Neuronal stem cell (in vitro differentiated cells): Measurements from ENCODE around the gene IQCE.
"Not testable (repeated sequence)": the region's sequence is repeated elsewhere in the genome, so short reads cannot be mapped to it uniquely, and the experiment has no call there.

ENCODE experiments used
- DNase-seq: peaks from one replicate; pipeline ENCODE4 v3.0.0-alpha.2; 2013; ENCODE audit warnings: low spot score
- H2AFZ ChIP-seq: one replicate; pipeline ENCODE4 v1.6.1; 2013; ENCODE audit warnings: mild to moderate bottlenecking, low read length, inconsistent platforms
- H2AK5ac ChIP-seq: 2 replicates; pipeline ENCODE4 v1.6.1; 2013; ENCODE audit warnings: low read depth, mild to moderate bottlenecking, inconsistent platforms, low read length, moderate library complexity, mixed read lengths
- H2BK120ac ChIP-seq: 2 replicates; pipeline ENCODE4 v1.6.1; 2013; ENCODE audit warnings: low read depth, mild to moderate bottlenecking, inconsistent platforms, low read length, moderate library complexity, mixed read lengths
- H2BK12ac ChIP-seq: one replicate; pipeline ENCODE4 v1.6.1; 2013; ENCODE audit warnings: low read length, inconsistent platforms
- H2BK15ac ChIP-seq: 2 replicates; pipeline ENCODE4 v1.6.1; 2013; ENCODE audit warnings: mild to moderate bottlenecking, low read length, inconsistent platforms, mixed read lengths
- H2BK5ac ChIP-seq: one replicate; pipeline ENCODE4 v1.6.1; 2013; ENCODE audit warnings: inconsistent platforms, mild to moderate bottlenecking, low read length, moderate library complexity
- H3K14ac ChIP-seq: one replicate; pipeline ENCODE4 v1.6.1; 2013; ENCODE audit warnings: low read length, inconsistent platforms
- H3K18ac ChIP-seq: 2 replicates; pipeline ENCODE4 v1.6.1; 2013; ENCODE audit warnings: low read length, inconsistent platforms
- H3K23ac ChIP-seq: 2 replicates; pipeline ENCODE4 v1.6.1; 2013; ENCODE audit warnings: low read depth, mild to moderate bottlenecking, mixed read lengths, low read length, inconsistent platforms; ENCODE audit not compliant: poor library complexity
- H3K27ac ChIP-seq: replicated peaks from 3 replicates; pipeline ENCODE4 v1.5.1; 2013; ENCODE audit warnings: low read length, inconsistent platforms
- H3K27me3 ChIP-seq, 3 experiments: 2 replicates each; pipeline ENCODE4 v1.6.1; 2013; ENCODE audit warnings: low read length in 3 of 3, mild to moderate bottlenecking in 2 of 3, inconsistent platforms in 1 of 3, low read depth in 1 of 3, mixed read lengths in 1 of 3, moderate library complexity in 1 of 3; ENCODE audit not compliant: control insufficient read depth in 3 of 3, insufficient read depth in 3 of 3
- H3K36me3 ChIP-seq, 2 donors: replicated peaks in 1 of 2; 2 replicates each; pipeline ENCODE4 v1.6.1; 2013; ENCODE audit warnings: low read length in 2 of 2; ENCODE audit not compliant: control insufficient read depth in 2 of 2, insufficient read depth in 2 of 2
- H3K4ac ChIP-seq: 2 replicates; pipeline ENCODE4 v1.6.1; 2013; ENCODE audit warnings: inconsistent platforms, mild to moderate bottlenecking, low read length, moderate library complexity
- H3K4me1 ChIP-seq, 2 donors: 1 replicate in 1 of 2; 2 replicates in 1 of 2; pipeline ENCODE4 v1.6.1; 2013; ENCODE audit warnings: low read length in 2 of 2, low read depth in 1 of 2; ENCODE audit not compliant: control insufficient read depth in 2 of 2, insufficient read depth in 1 of 2
- H3K4me2 ChIP-seq: one replicate; pipeline ENCODE4 v1.6.1; 2013; ENCODE audit warnings: mild to moderate bottlenecking, low read length, inconsistent platforms; ENCODE audit not compliant: insufficient read depth, poor library complexity, severe bottlenecking
- H3K4me3 ChIP-seq, 2 donors: 2 replicates each; pipeline ENCODE4 v1.5.1; 2013; ENCODE audit warnings: low read length in 2 of 2, mild to moderate bottlenecking in 2 of 2, inconsistent platforms in 1 of 2, moderate library complexity in 1 of 2
- H3K79me1 ChIP-seq: one replicate; pipeline ENCODE4 v1.6.1; 2013; ENCODE audit warnings: low read depth, mild to moderate bottlenecking, inconsistent platforms, low read length, moderate library complexity
- H3K9ac ChIP-seq: one replicate; pipeline ENCODE4 v1.6.1; 2013; ENCODE audit warnings: mild to moderate bottlenecking, low read depth, low read length, inconsistent platforms; ENCODE audit not compliant: poor library complexity
- H3K9me3 ChIP-seq, 2 donors: replicated peaks in 1 of 2; 2 replicates each; pipeline versions ENCODE3 to v1.6.1; 2013; ENCODE audit warnings: low read length in 2 of 2, mild to moderate bottlenecking in 2 of 2, inconsistent platforms in 1 of 2, low read depth in 1 of 2, mixed read lengths in 1 of 2, moderate library complexity in 1 of 2; ENCODE audit not compliant: control insufficient read depth in 2 of 2, insufficient read depth in 1 of 2
- H4K8ac ChIP-seq: one replicate; pipeline ENCODE4 v1.6.1; 2013; ENCODE audit warnings: low read depth, mild to moderate bottlenecking, inconsistent platforms, low read length, moderate library complexity
- H4K91ac ChIP-seq: one replicate; pipeline ENCODE4 v1.6.1; 2013; ENCODE audit warnings: low read length, low read depth, mild to moderate bottlenecking, inconsistent platforms; ENCODE audit not compliant: poor library complexity
- WGBS, 2 donors: extraction: QIAGEN DNeasy Blood & Tissue Kit; methylation state at CpG; one replicate each; pipeline ENCODE4 v1.1.7; 2013; ENCODE audit warnings: missing lambda C conversion rate in 2 of 2, mixed read lengths in 1 of 2; ENCODE audit not compliant: insufficient read length in 2 of 2, insufficient replicate concordance in 1 of 2; ENCODE audit errors: extremely low coverage in 2 of 2; 5-methylcytosine and 5-hydroxymethylcytosine counted together

Gene IQCE

DNA sequence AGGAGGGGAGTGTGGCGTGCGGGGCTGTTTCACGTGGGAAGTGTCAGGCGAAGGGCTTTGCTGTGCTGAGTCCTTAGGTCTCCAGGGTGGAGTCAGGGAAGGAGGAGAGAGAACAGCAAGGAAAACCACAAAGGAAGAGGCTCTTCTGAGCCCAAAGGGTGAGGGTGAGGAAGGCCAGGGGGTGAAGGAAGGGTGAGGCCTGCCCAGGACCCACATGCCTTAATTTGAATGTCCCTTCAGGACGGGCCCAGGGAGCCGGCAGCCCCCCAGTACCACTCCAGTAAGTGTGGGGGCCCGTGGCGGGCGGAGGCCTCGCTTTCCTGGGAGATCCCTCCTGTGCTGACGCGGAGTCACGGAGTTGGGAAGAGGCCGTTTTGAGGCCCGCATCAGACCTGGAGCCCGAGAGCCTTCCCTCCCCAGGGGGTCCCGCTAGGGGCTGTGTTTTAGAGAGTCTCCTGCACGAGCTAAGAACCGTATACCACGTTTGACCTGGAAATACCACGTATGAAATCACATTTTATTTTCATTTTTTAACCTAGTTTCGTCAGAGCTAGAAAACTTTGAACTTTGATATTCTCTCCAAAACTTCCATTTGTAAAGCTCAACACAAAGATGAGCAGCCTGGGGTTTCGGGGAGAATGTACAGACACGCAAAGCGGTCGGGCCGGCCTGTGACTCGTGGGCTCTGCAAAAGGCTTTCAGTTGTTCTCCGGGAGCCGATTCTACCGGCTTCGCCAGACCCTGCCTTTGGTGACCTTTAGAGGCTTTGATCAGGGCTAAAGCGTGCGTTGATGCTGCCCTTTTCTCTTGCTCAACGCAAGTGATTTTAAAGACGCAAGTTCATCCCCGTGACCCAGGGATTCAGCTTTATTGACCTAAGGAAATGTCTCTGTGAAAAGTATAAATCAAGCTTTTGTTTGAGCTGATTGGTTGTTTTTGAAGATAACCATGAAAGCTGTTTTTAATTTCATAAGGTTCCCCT, 49.4 kb downstream of the IQCE start:
- Histone ChIP-seq H3K36me3 (no peaks in the 10 kb centered on the region), H3K79me1 (peaks cover 1% of the 10 kb centered on the region), H2BK15ac (no peak overlapping the region), H2BK120ac (no peak overlapping the region), H4K8ac (no peak overlapping the region), H3K18ac (no peak overlapping the region), H3K4me1 (peaks cover 14 to 21% of the 10 kb centered on the region in 2 donors), H3K27me3 (no peaks in the 10 kb centered on the region), H3K9ac (no peak overlapping the region), H3K4me2 (no peak overlapping the region), H3K4ac (no peak overlapping the region), H3K23ac (no peak overlapping the region), H2AFZ (peak overlapping the region; percentile 36), H2BK5ac (no peak overlapping the region), H3K4me3 (no peak overlapping the region), H3K9me3 (no peaks in the 10 kb centered on the region), H2AK5ac (no peak overlapping the region), H3K27ac (no peak overlapping the region), H2BK12ac (no peak overlapping the region), H3K14ac (no peak overlapping the region), H4K91ac (no peak overlapping the region)
- no peak for DNase-seq
- no CpG with 5 or more reads among the region's 37 CpGs for WGBS, 2 donors

DNA sequence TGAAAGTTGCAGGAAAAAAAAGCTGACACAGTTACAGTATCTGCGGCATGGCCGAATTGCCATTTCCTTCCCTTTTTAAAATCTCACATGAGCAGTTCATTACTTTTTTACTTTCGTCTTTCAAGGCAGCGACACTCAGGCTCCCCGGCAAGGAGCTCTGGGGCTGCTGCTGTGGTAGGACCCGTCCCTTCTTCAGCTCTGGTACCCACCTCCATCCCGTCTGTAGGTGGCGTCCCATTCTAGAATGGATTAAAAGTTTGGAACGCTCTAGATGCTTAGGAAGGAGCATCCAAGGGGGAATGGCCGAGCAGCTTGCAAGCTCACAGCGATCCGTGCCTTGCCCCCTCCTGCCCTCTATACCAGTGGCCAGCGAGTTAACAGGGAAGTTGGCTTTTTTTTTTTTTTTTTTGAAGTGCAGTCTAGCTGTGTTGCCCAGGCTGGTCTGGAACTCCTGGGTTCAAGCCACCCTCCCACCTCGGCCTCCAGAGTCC, 50.2 kb downstream of the IQCE start:
- no peaks in the 10 kb centered on the region for H3K36me3 ChIP-seq
- no peak overlapping the region for H3K4ac ChIP-seq
- no peak overlapping the region for H3K14ac ChIP-seq
- peaks cover 16 to 23% of the 10 kb centered on the region in 2 donors for H3K4me1 ChIP-seq
- H4K91ac ChIP-seq: no peak overlapping the region
- no peak overlapping the region for H3K9ac ChIP-seq
- no peak overlapping the region for H2AK5ac ChIP-seq
- no peak overlapping the region for H4K8ac ChIP-seq
- no peak overlapping the region for H2BK5ac ChIP-seq
- H3K4me2 ChIP-seq: no peak overlapping the region
- H3K4me3 ChIP-seq: no peak overlapping the region
- no peak overlapping the region for H3K27ac ChIP-seq
- H3K18ac ChIP-seq: no peak overlapping the region
- no peaks in the 10 kb centered on the region for H3K79me1 ChIP-seq
- DNase-seq: no peak
- WGBS, 2 donors: no CpG with 5 or more reads among the region's 14 CpGs
- no peaks in the 10 kb centered on the region for H3K27me3 ChIP-seq
- no peak overlapping the region for H2AFZ ChIP-seq
- no peaks in the 10 kb centered on the region for H3K9me3 ChIP-seq
- no peak overlapping the region for H2BK15ac ChIP-seq
- H2BK120ac ChIP-seq: no peak overlapping the region
- H3K23ac ChIP-seq: no peak overlapping the region
- H2BK12ac ChIP-seq: no peak overlapping the region

DNA sequence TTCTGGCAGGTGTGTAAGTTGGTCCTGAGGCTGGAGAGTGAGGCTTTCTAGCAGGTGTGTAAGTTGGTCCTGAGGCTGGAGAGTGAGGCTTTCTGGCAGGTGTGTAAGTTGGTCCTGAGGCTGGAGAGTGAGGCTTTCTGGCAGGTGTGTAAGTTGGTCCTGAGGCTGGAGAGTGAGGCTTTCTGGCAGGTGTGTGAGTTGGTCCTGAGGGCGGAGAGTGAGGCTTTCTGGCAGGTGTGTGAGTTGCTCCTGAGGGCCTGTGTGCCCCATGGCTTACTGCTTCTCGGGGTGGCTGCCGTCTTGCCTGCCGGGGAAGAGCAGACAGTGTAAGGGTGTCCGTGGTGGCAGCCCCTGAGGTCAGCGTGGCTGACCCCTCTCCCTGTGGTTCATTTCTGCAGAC, 50.9 kb downstream of the IQCE start:
- not testable (repeated sequence) for H2BK15ac ChIP-seq, H3K23ac ChIP-seq, H2AK5ac ChIP-seq, H3K4me2 ChIP-seq, H3K4ac ChIP-seq, H3K4me3 ChIP-seq, H3K14ac ChIP-seq, H3K18ac ChIP-seq, H2BK120ac ChIP-seq, H2BK5ac ChIP-seq, H3K9me3 ChIP-seq, H2BK12ac ChIP-seq, H3K36me3 ChIP-seq, H3K79me1 ChIP-seq, H4K91ac ChIP-seq, H3K27ac ChIP-seq, H3K27me3 ChIP-seq, H2AFZ ChIP-seq, H3K9ac ChIP-seq, H4K8ac ChIP-seq, DNase-seq
- no CpG with 5 or more reads among the region's 6 CpGs for WGBS, 2 donors
- H3K4me1 ChIP-seq: peaks cover 16 to 23% of the 10 kb centered on the region in 2 donors

DNA sequence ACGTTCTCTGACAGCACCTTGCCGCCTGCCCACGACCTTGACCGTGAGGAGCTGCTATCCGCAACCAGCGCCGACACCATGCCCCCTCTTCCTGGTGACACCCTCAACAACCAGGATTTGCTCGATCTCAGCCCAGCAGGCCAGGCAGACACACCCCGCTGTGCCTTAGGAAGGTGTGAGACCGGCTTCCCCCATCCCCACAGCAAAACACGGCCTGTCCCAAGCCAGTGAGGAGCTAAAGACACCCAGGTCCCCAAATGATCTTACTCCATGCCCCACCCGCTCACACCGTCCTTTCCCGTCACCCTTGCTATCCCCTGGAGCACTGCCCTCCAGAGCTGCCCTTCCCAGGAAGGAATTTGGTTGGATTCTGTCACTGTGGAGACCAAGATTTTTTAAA, 51.7 kb downstream of the IQCE start:
- Histone ChIP-seq H3K79me1 (no peaks in the 10 kb centered on the region), H3K9ac (no peak overlapping the region), H3K4ac (no peak overlapping the region), H3K18ac (peak overlapping the region; percentile 86), H3K27me3 (no peaks in the 10 kb centered on the region), H3K9me3 (no peaks in the 10 kb centered on the region), H2BK12ac (no peak overlapping the region), H3K23ac (no peak overlapping the region), H2BK120ac (peak overlapping the region; percentile 88), H4K91ac (no peak overlapping the region), H4K8ac (no peak overlapping the region), H3K4me2 (no peak overlapping the region), H2AFZ (no peak overlapping the region), H2BK5ac (peak overlapping the region; percentile 58), H3K4me1 (peaks cover 16 to 23% of the 10 kb centered on the region in 2 donors), H3K27ac (no peak overlapping the region), H3K14ac (no peak overlapping the region), H2AK5ac (peak overlapping the region; percentile 79), H2BK15ac (peak overlapping the region; percentile 78), H3K4me3 (no peak overlapping the region), H3K36me3 (no peaks in the 10 kb centered on the region)
- DNase-seq: no peak
- no CpG with 5 or more reads among the region's 14 CpGs for WGBS, 2 donors
